ENCODE measurements around the gene OR9I1.

The OR9I1 gene

DNA sequence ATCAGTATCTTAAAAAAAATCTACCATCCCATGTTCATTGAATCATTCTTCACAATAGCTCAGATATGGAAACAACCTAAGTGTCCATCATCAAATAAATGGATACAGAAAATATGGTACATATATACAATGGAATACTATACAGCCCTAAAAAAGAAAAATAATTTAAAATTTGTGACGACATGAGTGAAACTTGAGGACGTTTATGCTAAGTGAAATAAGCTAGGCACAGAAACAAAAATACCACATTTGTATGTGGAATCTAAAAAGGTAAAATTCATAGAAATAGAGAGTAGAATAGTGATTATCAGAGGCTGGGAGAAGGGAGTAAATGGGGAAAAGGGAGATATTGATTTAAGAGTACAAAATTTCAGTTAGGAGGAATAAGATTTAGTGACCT is 38.8 kb downstream of the OR9I1 start:
- no peaks in the 10 kb centered on the region for H3K9me3 ChIP-seq (ENCODE audit: low read length)
- no peak overlapping the region for H3K9ac ChIP-seq (ENCODE audit: low read length)
- no peaks in the 10 kb centered on the region for H3K36me3 ChIP-seq (ENCODE audit: insufficient read depth, low read length)
- no peak overlapping the region for H3K27ac ChIP-seq (ENCODE audit: low read depth, low read length)
- no peak overlapping the region for H3K4me3 ChIP-seq (ENCODE audit: low read depth in 1 of 2, low read length in 2 of 2)
- no peaks in the 10 kb centered on the region for H3K27me3 ChIP-seq (ENCODE audit: control insufficient read depth in 1 of 2, insufficient read depth in 2 of 2, low read length in 2 of 2)
- no peaks in the 10 kb centered on the region for H3K4me1 ChIP-seq (ENCODE audit: insufficient read depth, low read length)

DNA sequence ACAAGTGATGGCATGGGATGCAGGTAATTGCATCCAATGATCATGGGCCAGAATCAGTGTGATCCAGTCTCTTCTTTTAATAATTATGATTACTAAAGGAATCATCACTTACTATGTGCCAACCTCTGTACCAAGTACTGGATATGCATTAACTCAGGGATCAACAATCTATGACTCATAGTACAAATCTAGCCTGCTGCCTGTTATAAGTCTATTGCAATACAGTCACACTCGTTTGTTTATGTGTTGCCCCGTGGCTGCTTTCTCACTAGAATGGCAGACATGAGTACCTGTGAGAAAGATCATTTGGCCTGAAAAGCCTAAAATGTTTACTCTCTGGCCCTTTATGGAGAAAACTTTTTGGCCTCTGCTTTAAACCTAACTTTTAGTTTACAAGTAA is 49.5 kb downstream of the OR9I1 start:
- no peak overlapping the region for H3K9ac ChIP-seq (ENCODE audit: low read length)
- H3K27ac ChIP-seq (ENCODE audit: low read depth, low read length), result no peak overlapping the region
- no peaks in the 10 kb centered on the region for H3K27me3 ChIP-seq (ENCODE audit: control insufficient read depth in 1 of 2, insufficient read depth in 2 of 2, low read length in 2 of 2)
- H3K9me3 ChIP-seq (ENCODE audit: low read length), result no peaks in the 10 kb centered on the region
- H3K4me1 ChIP-seq (ENCODE audit: insufficient read depth, low read length), result no peaks in the 10 kb centered on the region
- no peaks in the 10 kb centered on the region for H3K36me3 ChIP-seq (ENCODE audit: insufficient read depth, low read length)
- no peak overlapping the region for H3K4me3 ChIP-seq (ENCODE audit: low read depth in 1 of 2, low read length in 2 of 2)

DNA sequence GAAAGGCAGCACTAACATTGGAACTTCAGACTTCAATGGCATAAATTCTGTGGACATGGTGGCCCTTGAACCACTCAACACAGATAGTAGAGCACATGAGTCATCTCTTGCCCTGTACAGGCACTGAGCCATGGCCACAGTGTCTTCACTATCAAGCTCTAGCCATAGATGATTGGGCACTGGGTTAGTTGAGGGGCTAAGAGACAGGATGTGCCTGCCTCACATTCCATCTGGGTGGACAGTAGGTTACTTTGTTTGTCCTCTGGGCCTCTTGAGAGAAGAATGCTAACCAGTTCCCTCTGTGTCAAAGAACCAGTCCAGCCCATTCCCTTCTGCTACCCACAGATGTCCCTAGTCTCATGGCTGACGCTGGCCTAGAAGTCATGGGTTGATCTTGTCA is 54.7 kb downstream of the OR9I1 start:
- Histone ChIP-seq H3K9ac (ENCODE audit: low read length) (no peak overlapping the region), H3K9me3 (ENCODE audit: low read length) (no peaks in the 10 kb centered on the region), H3K27me3 (ENCODE audit: control insufficient read depth in 1 of 2, insufficient read depth in 2 of 2, low read length in 2 of 2) (no peaks in the 10 kb centered on the region), H3K4me1 (ENCODE audit: insufficient read depth, low read length) (no peaks in the 10 kb centered on the region), H3K36me3 (ENCODE audit: insufficient read depth, low read length) (no peaks in the 10 kb centered on the region), H3K4me3 (ENCODE audit: low read depth in 1 of 2, low read length in 2 of 2) (no peak overlapping the region), H3K27ac (ENCODE audit: low read depth, low read length) (no peak overlapping the region)

DNA sequence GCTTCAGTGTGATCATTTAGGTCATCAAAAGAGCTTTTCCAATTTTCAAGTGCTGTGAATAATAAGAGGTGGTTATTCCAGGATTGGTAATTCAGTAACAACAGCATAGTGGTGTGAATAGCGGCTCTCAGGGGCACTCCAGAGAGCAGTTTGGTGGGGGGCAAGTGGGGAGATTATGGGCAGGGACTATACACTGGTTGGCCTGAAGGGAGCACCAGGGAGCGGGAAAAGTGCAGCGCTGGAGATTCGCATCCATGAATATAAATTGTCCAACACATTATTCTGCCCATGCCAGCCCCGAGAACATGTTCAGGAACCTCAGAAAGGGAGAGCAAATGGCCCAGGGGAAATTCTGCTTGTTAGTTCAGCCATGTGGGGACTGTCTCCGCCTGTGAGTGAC is 56.7 kb downstream of the OR9I1 start:
- H3K4me3 ChIP-seq (ENCODE audit: low read depth in 1 of 2, low read length in 2 of 2), result no peak overlapping the region
- H3K9ac ChIP-seq (ENCODE audit: low read length), result no peak overlapping the region
- no peak overlapping the region for H3K27ac ChIP-seq (ENCODE audit: low read depth, low read length)
- H3K27me3 ChIP-seq (ENCODE audit: control insufficient read depth in 1 of 2, insufficient read depth in 2 of 2, low read length in 2 of 2), result no peaks in the 10 kb centered on the region
- no peaks in the 10 kb centered on the region for H3K4me1 ChIP-seq (ENCODE audit: insufficient read depth, low read length)
- no peaks in the 10 kb centered on the region for H3K9me3 ChIP-seq (ENCODE audit: low read length)
- no peaks in the 10 kb centered on the region for H3K36me3 ChIP-seq (ENCODE audit: insufficient read depth, low read length)

DNA sequence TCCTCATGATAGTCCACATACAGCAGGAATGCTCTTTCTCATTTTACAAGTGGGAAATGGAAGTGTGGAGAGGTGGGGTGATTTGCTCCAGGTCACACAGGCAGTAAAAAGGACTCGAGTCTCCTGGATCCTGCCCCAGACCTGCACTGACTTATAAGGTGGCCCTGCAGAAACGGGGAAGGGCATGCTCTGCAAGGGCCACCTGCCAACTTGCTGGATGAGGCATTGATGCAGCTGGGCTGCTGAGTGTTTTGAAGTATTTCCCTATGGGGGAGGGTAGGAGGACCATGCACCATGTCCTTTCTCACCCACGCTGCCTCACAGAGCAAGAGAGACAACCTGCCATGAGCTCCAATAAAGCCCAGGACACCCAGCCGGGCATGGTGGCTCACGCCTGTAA is 57.6 kb downstream of the OR9I1 start:
- Histone ChIP-seq H3K4me3 (ENCODE audit: low read depth in 1 of 2, low read length in 2 of 2) (no peak overlapping the region), H3K27ac (ENCODE audit: low read depth, low read length) (no peak overlapping the region), H3K9ac (ENCODE audit: low read length) (no peak overlapping the region), H3K36me3 (ENCODE audit: insufficient read depth, low read length) (no peaks in the 10 kb centered on the region), H3K9me3 (ENCODE audit: low read length) (no peaks in the 10 kb centered on the region), H3K27me3 (ENCODE audit: control insufficient read depth in 1 of 2, insufficient read depth in 2 of 2, low read length in 2 of 2) (no peaks in the 10 kb centered on the region), H3K4me1 (ENCODE audit: insufficient read depth, low read length) (no peaks in the 10 kb centered on the region)
